Measurements from ENCODE around the gene EXOC3L1.

EXOC3L1 gene

GRCh38 chr16:67207249-67208091, 17.5 kb upstream of the EXOC3L1 start:
- ATAC-seq: peak; percentile 31
- TF ChIP-seq CSRNP3 (CRISPR knock-in tag; IDR thresholded peaks at IDR 0.05) (no peak), ZFP3 (CRISPR knock-in tag; IDR thresholded peaks at IDR 0.05) (no peak), RARB (CRISPR knock-in tag; IDR thresholded peaks at IDR 0.05) (no peak), BACH2 (CRISPR knock-in tag; IDR thresholded peaks at IDR 0.05; ENCODE audit: borderline replicate concordance) (no peak), OSR1 (CRISPR knock-in tag; IDR thresholded peaks at IDR 0.05) (no peak), ZNF8 (CRISPR knock-in tag; IDR thresholded peaks at IDR 0.05) (no peak), CREB5 (CRISPR knock-in tag; IDR thresholded peaks at IDR 0.05; ENCODE audit: low read depth) (no peak), ZC3H10 (CRISPR knock-in tag; IDR thresholded peaks at IDR 0.05) (no peak), TOX (CRISPR knock-in tag; IDR thresholded peaks at IDR 0.05; ENCODE audit: borderline replicate concordance) (no peak), TCF4 (CRISPR knock-in tag; IDR thresholded peaks at IDR 0.05; ENCODE audit: borderline replicate concordance) (no peak)

GRCh38 chr16:67206838-67207248, 16.9 kb upstream of the EXOC3L1 start:
- no peak; the same call in 1 of the 3 replicates for ATAC-seq
- no peak for TF ChIP-seq SNAI2 (CRISPR knock-in tag; IDR thresholded peaks at IDR 0.05)
- TF ChIP-seq ZFP3 (CRISPR knock-in tag; IDR thresholded peaks at IDR 0.05): no peak
- no peak for TF ChIP-seq BACH2 (CRISPR knock-in tag; IDR thresholded peaks at IDR 0.05; ENCODE audit: borderline replicate concordance)
- no peak for TF ChIP-seq TCF4 (CRISPR knock-in tag; IDR thresholded peaks at IDR 0.05; ENCODE audit: borderline replicate concordance)

DNA sequence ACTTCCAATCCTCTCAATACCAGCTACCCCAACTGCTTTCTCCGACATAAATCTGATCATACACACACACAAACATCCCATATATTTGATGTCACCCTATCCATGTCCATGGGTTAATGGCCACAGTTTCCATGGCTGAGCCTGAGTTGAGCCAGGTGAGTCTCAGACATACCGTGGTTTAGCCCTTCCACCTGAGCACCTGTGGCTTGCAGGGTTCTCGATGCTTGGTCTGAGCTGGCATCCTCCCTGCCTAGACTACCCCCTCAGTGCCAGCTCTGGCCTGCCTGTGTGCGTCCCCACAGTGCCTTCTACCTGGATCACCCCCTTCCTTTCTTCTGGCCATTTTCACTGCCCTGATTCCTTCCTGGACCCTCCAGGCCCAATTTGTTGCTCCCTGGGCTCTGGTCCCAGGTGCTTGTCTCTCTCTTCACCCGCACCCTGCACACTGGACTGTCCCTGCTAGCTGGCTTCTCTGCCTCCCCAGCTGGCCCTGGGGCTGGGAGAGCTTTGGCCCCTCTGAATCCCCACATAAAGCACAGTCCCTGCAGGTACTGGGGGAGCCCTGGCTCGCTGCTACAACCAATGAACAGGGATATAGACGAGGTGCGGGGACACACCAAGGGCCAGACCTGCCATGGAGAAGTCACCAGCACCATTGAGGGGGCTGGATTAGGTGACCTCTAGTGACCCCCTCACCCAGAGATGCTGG, 16.3 kb upstream of the EXOC3L1 start:
- no peak for ATAC-seq
- TF ChIP-seq CSDC2 (CRISPR knock-in tag; IDR thresholded peaks at IDR 0.05) (no peak), OSR1 (CRISPR knock-in tag; IDR thresholded peaks at IDR 0.05) (no peak), ZFP3 (CRISPR knock-in tag; IDR thresholded peaks at IDR 0.05) (no peak), ISL1 (CRISPR knock-in tag; IDR thresholded peaks at IDR 0.05) (no peak), CSRNP3 (CRISPR knock-in tag; IDR thresholded peaks at IDR 0.05) (no peak), ZFP30 (CRISPR knock-in tag; IDR thresholded peaks at IDR 0.05) (no peak), TCF4 (CRISPR knock-in tag; IDR thresholded peaks at IDR 0.05; ENCODE audit: borderline replicate concordance) (no peak), PPARA (CRISPR knock-in tag; IDR thresholded peaks at IDR 0.05; ENCODE audit: borderline replicate concordance) (no peak), GLIS3 (CRISPR knock-in tag; IDR thresholded peaks at IDR 0.05) (no peak), CREB5 (CRISPR knock-in tag; IDR thresholded peaks at IDR 0.05; ENCODE audit: low read depth) (no peak), BACH2 (CRISPR knock-in tag; IDR thresholded peaks at IDR 0.05; ENCODE audit: borderline replicate concordance) (no peak), ESRRG (CRISPR knock-in tag; IDR thresholded peaks at IDR 0.05) (no peak)
- TF ChIP-seq, protein P1, sequence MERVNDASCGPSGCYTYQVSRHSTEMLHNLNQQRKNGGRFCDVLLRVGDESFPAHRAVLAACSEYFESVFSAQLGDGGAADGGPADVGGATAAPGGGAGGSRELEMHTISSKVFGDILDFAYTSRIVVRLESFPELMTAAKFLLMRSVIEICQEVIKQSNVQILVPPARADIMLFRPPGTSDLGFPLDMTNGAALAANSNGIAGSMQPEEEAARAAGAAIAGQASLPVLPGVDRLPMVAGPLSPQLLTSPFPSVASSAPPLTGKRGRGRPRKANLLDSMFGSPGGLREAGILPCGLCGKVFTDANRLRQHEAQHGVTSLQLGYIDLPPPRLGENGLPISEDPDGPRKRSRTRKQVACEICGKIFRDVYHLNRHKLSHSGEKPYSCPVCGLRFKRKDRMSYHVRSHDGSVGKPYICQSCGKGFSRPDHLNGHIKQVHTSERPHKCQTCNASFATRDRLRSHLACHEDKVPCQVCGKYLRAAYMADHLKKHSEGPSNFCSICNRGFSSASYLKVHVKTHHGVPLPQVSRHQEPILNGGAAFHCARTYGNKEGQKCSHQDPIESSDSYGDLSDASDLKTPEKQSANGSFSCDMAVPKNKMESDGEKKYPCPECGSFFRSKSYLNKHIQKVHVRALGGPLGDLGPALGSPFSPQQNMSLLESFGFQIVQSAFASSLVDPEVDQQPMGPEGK (CRISPR knock-in tag; IDR thresholded peaks at IDR 0.05; ENCODE audit: borderline replicate concordance): no peak
- TF ChIP-seq, protein P2, sequence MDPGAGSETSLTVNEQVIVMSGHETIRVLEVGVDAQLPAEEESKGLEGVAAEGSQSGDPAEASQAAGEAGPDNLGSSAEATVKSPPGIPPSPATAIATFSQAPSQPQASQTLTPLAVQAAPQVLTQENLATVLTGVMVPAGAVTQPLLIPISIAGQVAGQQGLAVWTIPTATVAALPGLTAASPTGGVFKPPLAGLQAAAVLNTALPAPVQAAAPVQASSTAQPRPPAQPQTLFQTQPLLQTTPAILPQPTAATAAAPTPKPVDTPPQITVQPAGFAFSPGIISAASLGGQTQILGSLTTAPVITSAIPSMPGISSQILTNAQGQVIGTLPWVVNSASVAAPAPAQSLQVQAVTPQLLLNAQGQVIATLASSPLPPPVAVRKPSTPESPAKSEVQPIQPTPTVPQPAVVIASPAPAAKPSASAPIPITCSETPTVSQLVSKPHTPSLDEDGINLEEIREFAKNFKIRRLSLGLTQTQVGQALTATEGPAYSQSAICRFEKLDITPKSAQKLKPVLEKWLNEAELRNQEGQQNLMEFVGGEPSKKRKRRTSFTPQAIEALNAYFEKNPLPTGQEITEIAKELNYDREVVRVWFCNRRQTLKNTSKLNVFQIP (CRISPR knock-in tag; IDR thresholded peaks at IDR 0.05; ENCODE audit: borderline replicate concordance, low read depth): no peak

Data from SK-N-SH treated with all-trans-retinoic acid at 6 μM for 48 hours (cell line).